GM19468 (cell line): ENCODE measurements around the gene RPAP3.

ENCODE experiments used
- ATAC-seq: cut with Tn5 transposase; IDR thresholded peaks from one replicate; pipeline ENCODE4 v1.9.1; 2021; ENCODE audit warnings: mild to moderate bottlenecking, moderate library complexity, moderate number of reproducible peaks; ENCODE audit not compliant: unreplicated experiment; ENCODE audit errors: extremely low read depth

Gene RPAP3

GRCh38 chr12:47722136-47722834 lies 16.5 kb upstream of the RPAP3 start:
- ATAC-seq = no peak

DNA sequence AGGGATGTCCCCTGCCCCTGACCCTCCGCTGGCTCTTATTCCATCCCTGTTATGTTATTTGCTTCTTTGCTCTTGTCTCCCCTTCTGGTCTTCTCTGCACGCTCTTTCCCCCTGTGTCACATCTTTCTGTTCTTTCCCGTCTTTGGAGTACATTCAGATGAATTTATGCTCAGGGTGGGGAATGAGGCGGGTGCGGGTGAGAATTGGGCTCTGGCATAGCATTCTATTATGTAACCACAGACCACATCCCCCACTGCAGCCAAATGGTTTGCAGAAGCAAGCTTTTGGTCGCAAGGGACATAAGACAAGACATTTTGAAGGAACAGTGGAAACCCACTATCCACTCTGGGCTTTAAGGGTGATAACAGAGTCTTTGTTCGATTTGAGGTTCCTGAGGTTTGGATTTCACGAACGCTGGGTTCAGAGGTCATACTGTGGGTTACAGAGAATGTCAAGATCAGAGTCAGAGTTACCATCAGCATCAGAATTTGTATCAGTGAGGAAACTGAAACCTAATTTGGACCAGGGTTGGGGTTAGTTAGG lies 15.7 kb upstream of the RPAP3 start:
- ATAC-seq = no peak

DNA sequence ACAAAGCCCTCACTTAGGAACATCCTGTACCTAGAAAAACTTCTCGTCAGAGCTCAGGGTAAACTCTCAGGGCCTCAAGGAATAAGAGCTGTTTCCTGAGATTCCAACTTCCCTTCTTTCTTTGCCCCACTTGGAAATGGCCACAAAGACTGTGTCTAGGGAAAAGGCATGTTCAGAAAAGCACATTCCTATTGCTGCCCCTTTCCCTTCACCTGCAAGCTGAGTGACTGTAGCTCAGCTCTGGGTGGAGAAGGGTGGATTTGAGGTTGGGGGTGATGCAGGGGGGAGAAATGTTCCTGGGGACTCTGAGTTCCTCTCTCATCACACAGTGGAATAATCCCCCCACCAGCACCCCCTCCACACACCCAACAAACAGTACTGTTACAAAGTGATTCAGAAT lies 12.7 kb upstream of the RPAP3 start:
- ATAC-seq = no peak

- ATAC-seq = no peak
Measured at GRCh38 chr12:47717443-47718193, 11.8 kb upstream of the RPAP3 start.

DNA sequence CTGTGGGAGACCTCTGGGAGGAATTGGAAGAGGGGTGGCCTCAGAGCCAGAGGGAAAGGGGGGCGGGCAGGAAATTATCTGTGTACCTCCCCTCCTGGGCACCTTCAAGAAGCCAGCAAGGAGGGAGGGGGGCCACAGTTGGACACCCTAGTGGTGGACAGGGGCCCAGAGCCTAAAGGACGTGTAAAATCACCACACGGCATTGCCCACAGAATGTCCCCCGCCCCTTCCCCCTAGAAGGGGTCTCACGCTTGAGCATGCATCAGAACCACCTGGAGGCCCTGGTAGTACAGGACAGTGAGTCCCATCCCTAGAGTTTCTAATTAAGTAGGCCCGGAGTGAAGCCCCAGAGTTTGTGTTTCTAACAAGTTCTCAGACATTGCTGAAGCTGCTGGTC lies 11.2 kb upstream of the RPAP3 start:
- ATAC-seq = no peak

- no peak for ATAC-seq
Measured at GRCh38 chr12:47715877-47716548, 10.2 kb upstream of the RPAP3 start.

DNA sequence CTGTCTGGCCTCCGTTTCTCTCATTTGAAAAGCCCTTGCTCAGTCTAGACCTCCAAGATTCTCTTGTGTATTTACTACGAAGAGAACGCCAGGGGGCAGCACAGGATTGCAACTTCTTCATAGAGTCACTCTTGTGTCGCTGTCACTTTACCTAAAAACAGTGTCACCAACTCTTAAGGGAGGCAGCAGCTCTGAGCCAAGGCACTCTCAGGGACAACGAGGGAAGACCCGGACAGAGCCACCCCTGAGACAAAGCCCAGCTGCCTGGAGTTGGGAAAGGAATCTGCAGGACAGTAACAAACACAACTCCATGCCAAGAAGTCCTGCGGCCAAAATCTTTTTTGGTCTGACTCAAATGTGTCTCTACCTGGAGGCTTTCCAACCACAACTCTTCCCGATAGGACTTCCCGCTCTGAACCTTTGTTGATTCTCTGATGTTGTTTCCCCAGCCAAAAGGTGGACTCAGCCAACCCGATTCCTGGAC lies 9.6 kb upstream of the RPAP3 start:
- ATAC-seq = no peak

- ATAC-seq = no peak
Measured at GRCh38 chr12:47714826-47715386, 9.1 kb upstream of the RPAP3 start.

- ATAC-seq = no peak
Measured at GRCh38 chr12:47712171-47712570, 6.3 kb upstream of the RPAP3 start.

DNA sequence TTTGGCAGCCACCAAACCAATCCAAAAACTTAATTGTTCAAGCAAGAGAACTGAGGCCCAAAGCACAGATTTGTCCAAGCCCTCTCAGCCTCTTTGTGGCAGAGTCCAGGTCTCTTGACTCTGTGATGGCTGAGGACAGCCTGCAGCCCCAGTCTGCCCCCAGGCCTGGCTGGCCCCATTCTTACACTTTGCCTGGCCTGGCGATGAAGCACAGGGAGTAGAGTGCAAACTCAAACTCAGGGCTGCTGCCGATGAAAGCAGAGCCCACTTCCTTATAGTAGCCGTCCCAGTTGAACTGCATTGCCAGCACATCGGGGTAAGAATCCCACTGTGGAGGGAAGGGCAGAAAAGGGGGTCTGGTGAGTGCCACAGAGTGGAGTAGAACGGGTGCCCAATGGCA lies 5.6 kb upstream of the RPAP3 start:
- ATAC-seq = no peak

- no peak for ATAC-seq
Measured at GRCh38 chr12:47710278-47710677, 4.4 kb upstream of the RPAP3 start.

- no peak for ATAC-seq
Measured at GRCh38 chr12:47709671-47710070, 3.8 kb upstream of the RPAP3 start.

GRCh38 chr12:47709237-47709636 lies 3.4 kb upstream of the RPAP3 start:
- no peak for ATAC-seq

DNA sequence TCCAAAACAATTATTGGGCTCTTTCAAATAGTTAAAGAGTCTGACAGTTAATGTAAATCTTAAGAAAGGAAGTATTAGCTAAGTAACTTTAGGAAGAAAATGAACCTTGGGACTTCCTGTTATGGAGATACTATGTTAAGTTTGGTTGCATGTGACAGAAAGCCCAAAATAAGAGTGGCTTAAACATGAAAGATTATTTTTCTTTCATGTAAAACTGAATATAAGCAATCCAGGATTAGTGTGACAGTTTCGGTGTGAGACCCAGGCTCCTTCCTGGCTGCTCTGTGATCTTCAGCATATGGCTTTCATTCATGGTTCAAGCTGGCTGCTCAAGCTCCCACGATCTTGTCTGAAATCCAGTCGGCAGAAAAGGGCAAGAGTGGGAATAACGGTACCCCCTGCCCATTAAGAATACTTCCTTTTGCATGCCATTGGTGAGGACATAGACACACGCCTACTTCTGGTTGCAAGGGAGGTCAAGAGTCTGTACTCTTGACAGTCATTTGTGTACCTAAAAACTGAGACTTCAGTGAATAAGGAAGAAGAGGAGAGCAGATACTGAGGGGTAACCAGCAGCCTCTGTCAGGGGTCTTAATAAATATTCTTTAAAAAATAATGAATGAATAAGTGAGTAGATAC lies 2.2 kb upstream of the RPAP3 start:
- no peak for ATAC-seq

DNA sequence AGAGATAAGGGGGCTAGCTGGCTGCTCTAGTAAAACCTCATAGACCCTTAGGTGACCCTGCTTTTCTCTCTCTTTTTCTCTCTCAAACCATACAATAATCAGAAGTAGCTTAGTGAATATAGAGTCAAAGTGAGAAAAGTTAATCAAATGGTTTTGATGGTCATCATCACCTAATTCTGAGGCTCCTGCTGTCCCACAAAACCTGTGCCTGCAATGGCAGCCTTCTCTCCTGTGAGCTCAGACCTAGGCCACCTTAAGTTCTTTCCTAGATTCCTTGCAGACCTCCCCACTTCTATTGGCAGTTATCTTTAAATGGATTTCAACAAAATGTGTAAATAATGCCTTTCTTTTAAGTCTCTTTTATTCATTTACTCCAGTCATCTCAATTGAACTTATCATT lies 1.5 kb upstream of the RPAP3 start:
- no peak for ATAC-seq

DNA sequence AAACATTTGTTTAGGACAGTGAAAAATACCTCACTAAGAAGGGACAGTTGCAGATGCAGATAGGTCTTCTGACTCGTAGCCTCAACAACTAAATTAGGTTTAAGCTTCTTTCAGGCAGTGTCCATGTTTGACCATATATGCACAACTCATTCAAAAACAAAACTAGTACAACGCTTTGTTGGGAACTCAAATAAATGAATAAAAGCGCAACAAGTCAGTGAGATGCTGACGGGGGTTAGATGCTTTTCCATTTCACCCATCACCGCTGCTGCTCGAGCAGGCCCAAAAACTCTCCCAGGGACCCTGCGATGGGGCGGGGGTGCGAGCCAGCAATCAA lies 633 bp downstream of the RPAP3 start:
- ATAC-seq = no peak

- ATAC-seq = no peak
Measured at GRCh38 chr12:47704719-47705118, 1.1 kb downstream of the RPAP3 start.

DNA sequence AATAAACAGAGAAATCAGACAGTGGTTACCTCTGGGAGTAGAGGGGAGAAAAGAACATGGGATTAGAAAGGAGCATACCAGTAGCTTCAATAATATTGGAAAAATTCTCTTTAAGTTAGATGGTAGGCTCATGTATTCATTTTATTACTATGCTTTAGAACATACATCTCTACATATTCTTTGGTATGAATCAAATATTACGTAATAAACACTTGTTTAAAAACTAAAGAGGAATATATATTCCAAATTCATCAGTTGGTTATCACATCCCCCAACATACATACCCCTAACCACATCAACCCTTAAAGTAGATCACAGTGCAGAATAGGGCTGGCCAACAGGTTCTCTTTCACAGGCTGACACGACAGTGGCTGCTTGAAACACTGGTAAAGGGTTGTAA lies 5.6 kb downstream of the RPAP3 start:
- no peak for ATAC-seq

DNA sequence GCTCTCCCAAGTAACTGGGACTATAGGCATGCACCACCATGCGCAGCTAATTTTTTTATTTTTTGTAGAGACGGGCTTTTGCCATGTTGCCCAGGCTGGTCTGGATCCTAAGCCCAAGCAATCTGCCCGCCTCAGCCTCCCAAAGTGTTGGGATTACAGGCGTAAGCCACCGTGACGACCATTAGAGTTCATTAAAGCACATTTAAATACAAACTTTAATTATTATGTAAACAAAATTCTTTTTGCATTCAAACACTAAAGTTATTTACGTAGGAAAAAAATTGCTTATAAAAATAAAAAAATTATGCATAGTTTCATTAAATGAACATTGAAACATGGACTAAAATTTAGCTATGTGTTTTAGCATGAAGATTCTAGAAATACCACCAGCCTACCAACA lies 7.2 kb downstream of the RPAP3 start:
- ATAC-seq = no peak

DNA sequence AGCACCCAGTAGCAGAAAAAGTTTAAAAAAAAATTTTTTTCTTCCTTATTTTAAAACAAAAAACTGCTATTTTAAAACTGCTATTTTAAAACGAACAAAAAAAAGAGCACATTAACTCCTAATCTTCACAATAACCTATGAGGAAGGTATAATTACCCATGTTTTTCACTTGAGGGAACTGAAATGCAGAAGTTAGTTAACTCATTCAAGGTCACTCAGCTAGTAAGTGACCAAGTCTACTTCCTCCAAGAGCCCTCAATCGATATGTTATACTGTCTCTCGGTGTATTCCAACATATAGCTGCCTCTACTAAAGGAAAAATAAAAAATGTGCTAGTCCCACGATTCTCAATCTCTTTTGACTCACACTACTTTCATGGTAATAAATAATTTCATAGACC lies 7.8 kb downstream of the RPAP3 start:
- ATAC-seq = no peak
